ENCODE results near the gene TTC39A.

TTC39A gene

GRCh38 chr1:51293898-51294515, 36.4 kb downstream of the TTC39A start:
- TF ChIP-seq POLR2AphosphoS5 (IDR thresholded peaks at IDR 0.05; ENCODE audit: low read depth, low read length) = no peak
- no peak for TF ChIP-seq REST (IDR thresholded peaks at IDR 0.05; ENCODE audit: insufficient read depth in 1 of 2, low read depth in 2 of 2, low read length in 2 of 2)
- no peak for TF ChIP-seq SIN3A (IDR thresholded peaks at IDR 0.05; ENCODE audit: borderline replicate concordance, insufficient read depth, low read length)
- TF ChIP-seq TAF1 (IDR thresholded peaks at IDR 0.05; ENCODE audit: borderline replicate concordance, insufficient read depth, low read length) = no peak
- TF ChIP-seq FOXP2 (optimal IDR thresholded peaks at IDR 0.05; ENCODE audit: borderline replicate concordance, extremely low read depth, extremely low read length, insufficient read depth) = no peak

- TF ChIP-seq TAF1 (IDR thresholded peaks at IDR 0.05; ENCODE audit: borderline replicate concordance, insufficient read depth, low read length) (no peak), SIN3A (IDR thresholded peaks at IDR 0.05; ENCODE audit: borderline replicate concordance, insufficient read depth, low read length) (no peak), POLR2AphosphoS5 (IDR thresholded peaks at IDR 0.05; ENCODE audit: low read depth, low read length) (no peak), REST (IDR thresholded peaks at IDR 0.05; ENCODE audit: insufficient read depth in 1 of 2, low read depth in 2 of 2, low read length in 2 of 2) (no peak), FOXP2 (optimal IDR thresholded peaks at IDR 0.05; ENCODE audit: borderline replicate concordance, extremely low read depth, extremely low read length, insufficient read depth) (no peak)
Observed at GRCh38 chr1:51290489-51290847, 39.9 kb downstream of the TTC39A start.

- TF ChIP-seq FOXP2 (optimal IDR thresholded peaks at IDR 0.05; ENCODE audit: borderline replicate concordance, extremely low read depth, extremely low read length, insufficient read depth) (no peak), TAF1 (IDR thresholded peaks at IDR 0.05; ENCODE audit: borderline replicate concordance, insufficient read depth, low read length) (no peak), REST (IDR thresholded peaks at IDR 0.05; ENCODE audit: insufficient read depth in 1 of 2, low read depth in 2 of 2, low read length in 2 of 2) (no peak), SIN3A (IDR thresholded peaks at IDR 0.05; ENCODE audit: borderline replicate concordance, insufficient read depth, low read length) (no peak), POLR2AphosphoS5 (IDR thresholded peaks at IDR 0.05; ENCODE audit: low read depth, low read length) (no peak)
Observed at GRCh38 chr1:51289676-51290488, 40.5 kb downstream of the TTC39A start.

GRCh38 chr1:51288578-51288977, 41.8 kb downstream of the TTC39A start:
- TF ChIP-seq SIN3A (IDR thresholded peaks at IDR 0.05; ENCODE audit: borderline replicate concordance, insufficient read depth, low read length) = no peak
- TF ChIP-seq REST (IDR thresholded peaks at IDR 0.05; ENCODE audit: insufficient read depth in 1 of 2, low read depth in 2 of 2, low read length in 2 of 2) = no peak
- TF ChIP-seq TAF1 (IDR thresholded peaks at IDR 0.05; ENCODE audit: borderline replicate concordance, insufficient read depth, low read length) = no peak
- no peak for TF ChIP-seq POLR2AphosphoS5 (IDR thresholded peaks at IDR 0.05; ENCODE audit: low read depth, low read length)
- no peak for TF ChIP-seq FOXP2 (optimal IDR thresholded peaks at IDR 0.05; ENCODE audit: borderline replicate concordance, extremely low read depth, extremely low read length, insufficient read depth)

All from PFSK-1 (cell line).